Raji (cell line): ENCODE results near the gene SPTY2D1.

Experiments used
- POLR2A ChIP-seq: IDR thresholded peaks from 2 replicates; pipeline ENCODE4 v1.6.1; 2011; ENCODE audit warnings: low read depth, low read length, control low read depth; ENCODE audit not compliant: insufficient read depth

SPTY2D1 gene

DNA sequence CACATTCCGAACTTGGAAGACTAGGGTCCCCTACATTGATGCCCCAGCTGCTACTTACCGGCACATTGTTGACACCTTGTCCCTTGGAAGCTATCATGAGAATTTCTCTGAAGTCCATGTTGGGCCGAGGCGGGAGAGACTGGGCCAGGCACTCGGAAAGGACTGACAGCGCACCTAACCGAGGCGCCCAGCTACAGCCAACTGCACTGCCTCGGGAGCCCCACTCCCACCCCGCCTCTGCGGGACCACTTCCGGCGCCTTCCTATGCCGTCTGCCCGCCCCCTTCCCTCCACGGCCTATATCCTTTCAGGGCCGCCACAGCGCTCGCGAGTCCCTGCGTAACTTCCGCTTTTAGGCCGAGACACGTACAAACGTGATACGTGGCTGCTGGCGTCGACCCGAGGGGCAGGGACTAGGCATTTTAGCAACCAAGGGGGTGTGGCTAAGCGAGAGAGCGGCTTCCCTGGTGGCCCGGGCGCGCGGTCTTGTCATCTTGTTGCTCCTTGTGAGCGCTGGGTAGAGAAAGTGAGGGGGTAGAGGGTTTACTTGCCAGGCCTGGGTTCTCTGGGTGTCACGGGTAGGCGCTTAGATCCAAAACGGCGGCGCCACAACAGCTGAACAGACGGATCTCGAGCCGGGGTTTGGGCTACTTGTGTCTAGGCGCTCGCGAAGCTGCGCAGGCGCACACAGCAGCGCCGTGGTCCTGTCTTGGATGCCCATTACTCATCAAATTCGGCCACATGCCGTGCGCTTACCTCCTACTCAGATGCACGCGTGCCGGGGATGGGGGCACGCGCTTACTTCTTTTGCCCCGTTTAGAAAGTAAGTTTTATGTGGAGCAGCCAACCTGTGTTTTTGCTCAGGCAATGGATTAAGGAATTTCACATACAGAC, at the start of gene SPTY2D1:
TSS of gene SPTY2D1 (minus strand) at position 203 of the 893 bp plus-strand sequence. CDS start at position 118, 85 bp downstream.
- TF ChIP-seq POLR2A: peak; percentile 99

DNA sequence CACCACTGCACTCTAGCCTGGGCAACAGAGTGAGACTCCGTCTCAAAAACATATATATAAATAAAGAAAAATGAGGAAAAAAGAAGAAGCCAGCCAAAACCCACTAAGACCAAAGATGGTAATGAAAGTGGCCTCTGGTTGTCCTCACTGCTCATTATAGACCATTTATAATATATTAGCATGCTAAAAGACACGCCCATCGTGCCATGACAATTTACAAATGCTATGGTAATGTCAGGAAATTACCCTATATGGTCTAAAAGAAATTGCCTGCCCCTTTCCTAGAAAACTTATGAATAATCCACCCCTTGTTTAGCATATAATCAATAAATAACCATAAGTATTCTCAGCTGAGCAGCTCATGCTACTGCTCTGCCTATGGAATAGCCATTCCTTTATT, 48.3 kb upstream of the SPTY2D1 start:
- no peak for TF ChIP-seq POLR2A

DNA sequence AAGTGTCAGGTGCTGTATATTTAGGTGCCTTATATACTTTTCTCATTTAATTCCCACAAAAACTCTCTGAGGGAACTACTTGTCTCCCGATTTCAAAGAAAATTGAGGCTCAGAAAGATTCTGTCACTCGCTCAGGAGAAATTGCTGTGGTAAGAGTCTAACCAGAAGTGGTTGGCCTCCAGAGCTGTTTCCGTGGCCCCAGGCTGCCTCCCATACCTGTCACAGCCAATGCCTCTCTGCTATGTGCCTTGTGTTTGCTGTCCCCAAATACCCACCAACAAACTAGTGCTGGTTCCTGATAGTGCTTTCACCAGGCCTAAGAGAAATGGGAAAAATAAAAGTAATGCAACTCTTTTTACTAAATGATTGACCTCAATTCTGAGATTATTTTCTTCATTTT, 43.4 kb upstream of the SPTY2D1 start:
- TF ChIP-seq POLR2A: no peak

- TF ChIP-seq POLR2A: no peak
Measured at GRCh38 chr11:18676803-18677202, 42.7 kb upstream of the SPTY2D1 start.

DNA sequence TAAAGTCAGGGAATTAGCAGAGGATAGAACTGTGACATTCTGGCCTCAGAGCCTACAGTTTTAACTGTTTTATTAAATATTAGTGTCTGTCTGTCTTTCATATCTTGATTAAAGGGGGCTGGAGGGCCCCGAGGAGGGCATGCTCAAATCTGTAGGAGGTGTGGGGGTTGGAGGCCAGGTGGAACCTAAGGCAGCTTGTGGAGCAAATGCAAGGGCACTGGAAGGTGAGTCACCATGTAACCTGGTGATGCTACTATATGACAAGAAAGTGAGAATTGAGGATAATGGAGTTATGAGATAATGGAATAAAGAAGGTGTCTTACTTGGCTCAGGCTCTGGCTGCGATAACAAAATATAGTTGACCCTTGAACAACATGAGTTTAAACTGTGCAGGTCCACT, 37.1 kb upstream of the SPTY2D1 start:
- TF ChIP-seq POLR2A: no peak

DNA sequence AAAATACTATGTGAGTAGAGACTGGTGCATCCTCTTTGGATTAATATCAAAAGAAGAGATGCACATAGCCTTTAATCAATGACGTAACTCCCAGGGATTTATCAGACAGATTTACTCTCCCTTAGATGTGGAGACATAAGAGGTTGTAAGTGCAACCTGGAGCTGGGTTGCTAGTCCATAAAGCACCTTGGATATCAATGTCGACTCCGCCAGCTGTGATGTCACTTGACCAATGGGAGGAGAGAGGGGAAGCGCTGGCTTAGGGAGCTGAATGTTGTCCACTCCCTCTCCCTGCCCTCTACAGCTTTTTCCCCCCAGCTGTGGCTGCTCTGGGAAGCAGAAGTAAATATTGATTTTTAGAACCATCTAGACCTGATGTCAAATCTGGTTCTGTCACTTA, 35.6 kb upstream of the SPTY2D1 start:
- no peak for TF ChIP-seq POLR2A

GRCh38 chr11:18669219-18669596, 35.1 kb upstream of the SPTY2D1 start:
- no peak for TF ChIP-seq POLR2A

DNA sequence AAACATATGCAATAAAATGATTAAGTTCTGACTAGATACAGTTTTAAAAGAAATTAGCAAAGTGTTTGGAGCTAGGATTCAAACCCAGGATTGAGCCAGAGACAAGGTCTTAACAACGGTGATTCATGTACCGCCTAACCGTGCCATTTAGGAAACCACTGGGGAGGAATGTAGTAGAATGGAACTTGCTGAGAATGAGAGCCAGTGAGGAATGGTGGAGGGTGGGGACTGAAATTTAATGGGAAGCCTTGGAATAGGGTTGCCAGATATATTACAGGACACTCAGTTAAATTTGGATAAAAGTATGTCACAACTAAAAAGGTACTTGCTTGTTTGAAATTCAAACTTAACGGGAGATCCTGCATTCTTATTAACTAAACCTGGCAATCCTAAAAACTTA, 34.0 kb upstream of the SPTY2D1 start:
- no peak for TF ChIP-seq POLR2A

GRCh38 chr11:18657673-18658072, 23.5 kb upstream of the SPTY2D1 start:
- no peak for TF ChIP-seq POLR2A

DNA sequence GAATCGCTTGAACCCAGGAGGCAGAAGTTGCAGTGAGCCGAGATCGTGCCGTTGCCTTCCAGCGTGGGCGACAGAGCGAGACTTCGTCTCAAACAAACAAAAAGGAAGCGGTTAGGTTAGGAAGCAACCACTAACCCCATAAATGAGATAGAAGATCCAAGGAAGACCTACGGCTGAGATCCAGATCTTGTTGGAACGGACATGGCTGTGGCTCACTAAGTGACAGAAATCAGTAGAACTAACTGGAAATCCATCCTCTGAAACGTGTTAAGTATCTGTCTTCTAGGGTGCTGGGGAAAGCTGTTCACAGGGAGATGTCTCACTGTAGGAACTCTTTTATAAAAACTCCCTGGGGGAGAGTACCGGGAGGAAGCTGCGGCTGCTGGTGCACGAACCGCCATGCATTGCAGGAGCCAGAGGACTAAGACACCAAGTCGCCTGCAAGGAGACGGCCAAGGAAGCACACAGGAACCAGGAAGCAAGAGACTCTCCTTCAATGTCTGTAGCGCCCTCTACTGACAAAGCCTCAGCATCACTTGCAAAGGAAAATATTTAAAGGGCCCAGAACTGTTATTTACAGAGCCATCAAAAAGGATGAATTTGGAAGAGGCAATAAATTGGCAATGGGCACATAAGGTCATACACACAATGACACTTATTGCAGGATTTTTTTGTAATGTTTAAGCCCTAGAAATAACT, 16.9 kb upstream of the SPTY2D1 start:
- no peak for TF ChIP-seq POLR2A

GRCh38 chr11:18650353-18650752, 16.2 kb upstream of the SPTY2D1 start:
- no peak for TF ChIP-seq POLR2A

DNA sequence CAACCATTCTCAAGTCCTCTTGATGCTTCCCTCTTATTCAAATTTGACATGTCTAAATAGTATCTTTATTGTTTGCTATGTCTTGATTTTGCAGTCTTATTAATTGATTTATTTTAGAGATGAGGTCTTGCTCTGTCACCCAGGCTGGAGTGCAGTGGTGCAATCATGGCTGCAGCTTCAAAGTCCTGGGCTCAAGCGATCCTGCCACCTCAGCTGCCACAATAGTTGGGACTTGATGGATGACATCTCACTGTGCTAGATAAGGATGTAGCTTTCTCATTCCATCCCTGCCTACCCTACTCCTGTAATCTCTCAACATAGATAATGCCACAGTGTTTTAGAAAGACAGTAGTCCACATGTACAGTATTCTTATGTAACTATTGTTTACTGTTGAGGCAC, 7.5 kb upstream of the SPTY2D1 start:
- TF ChIP-seq POLR2A: no peak

DNA sequence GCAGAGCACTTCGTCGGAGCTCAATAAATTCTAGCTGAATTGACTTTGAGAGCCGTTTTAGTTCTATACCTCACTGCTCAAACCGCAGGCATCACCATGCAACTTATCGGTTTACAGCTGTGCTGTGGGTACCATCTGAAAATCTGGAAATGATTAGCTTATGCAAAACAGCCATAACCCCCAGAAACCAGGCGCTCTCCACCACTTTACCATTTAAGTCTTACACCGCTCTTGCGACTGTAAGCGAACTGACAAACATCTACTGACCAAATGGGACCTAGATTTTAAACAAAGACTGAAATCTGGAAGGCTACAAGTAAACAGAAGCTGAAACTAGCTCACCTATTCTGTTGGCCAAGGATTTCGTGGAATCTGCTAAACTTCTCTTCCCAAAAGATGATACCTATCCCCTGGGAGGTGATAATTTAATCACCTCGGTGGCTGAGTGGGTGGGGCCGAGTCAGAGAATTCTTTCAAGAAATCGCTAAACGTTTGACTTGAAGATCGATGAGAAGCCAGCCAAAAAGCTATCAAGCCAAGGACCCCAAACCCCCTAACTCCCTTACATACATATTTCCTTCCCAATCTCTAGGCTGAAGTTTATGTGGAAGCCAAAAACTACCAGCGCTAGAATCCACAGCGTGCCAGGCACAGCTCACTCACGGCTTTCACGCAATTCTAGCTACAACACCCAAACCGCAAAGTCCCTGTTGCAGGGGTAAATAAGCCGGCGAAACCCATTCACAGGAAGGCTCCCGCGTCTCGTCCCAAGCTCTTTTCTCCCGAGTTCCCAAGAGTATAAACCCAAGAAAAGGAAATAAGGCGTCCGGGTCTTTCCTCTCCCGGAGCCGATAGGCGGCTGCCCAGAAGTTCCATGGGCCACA, 644 bp downstream of the SPTY2D1 start:
- 0 out of 2 replicates have a peak, but pooled peaks have one; percentile 27 for TF ChIP-seq POLR2A

DNA sequence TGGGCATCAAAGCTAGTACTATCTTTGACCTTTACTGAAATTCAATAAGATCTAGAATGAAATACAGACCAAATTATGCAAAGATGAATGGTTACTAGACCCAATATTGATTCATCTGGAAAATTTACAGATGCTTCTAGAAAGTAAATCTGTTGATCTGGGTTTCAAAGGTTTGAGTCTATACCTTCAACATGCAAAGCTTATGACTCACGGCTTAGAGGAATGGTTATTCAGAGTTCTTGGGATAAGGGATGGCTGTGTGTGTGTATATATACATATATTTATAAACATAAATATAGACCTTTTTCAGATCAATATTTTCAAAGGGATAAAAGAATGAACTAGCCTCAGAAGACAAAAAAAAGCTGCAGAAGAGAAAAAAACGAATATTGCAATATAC, 1.3 kb downstream of the SPTY2D1 start:
- TF ChIP-seq POLR2A: no peak

DNA sequence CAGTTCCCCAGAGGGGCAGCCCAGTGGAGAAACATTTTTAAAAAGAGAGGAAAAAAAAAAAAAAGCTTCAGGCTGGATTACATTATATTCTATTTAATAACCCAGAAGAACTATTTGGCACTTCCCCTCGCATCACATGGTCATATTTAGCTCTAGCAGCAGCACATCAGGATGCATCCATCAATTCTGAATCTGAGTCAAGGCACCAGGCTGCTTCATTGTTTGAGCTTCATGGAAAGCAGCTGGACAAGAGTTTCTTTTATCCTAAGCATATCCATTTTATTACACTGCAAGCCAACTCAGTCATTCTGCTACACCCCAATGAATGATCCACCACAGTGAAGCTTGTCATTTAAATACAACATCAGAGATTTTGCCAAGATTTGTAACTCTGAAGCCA, 10.0 kb downstream of the SPTY2D1 start:
- no peak for TF ChIP-seq POLR2A
